ENCODE results near the gene DYNLT5.
A peak's percentile ranks its signal among the peaks of the same experiment; 100 is the strongest.
"Not testable (repeated sequence)": the region's sequence is repeated elsewhere in the genome, so short reads cannot be mapped to it uniquely, and the experiment has no call there.

DYNLT5 gene

DNA sequence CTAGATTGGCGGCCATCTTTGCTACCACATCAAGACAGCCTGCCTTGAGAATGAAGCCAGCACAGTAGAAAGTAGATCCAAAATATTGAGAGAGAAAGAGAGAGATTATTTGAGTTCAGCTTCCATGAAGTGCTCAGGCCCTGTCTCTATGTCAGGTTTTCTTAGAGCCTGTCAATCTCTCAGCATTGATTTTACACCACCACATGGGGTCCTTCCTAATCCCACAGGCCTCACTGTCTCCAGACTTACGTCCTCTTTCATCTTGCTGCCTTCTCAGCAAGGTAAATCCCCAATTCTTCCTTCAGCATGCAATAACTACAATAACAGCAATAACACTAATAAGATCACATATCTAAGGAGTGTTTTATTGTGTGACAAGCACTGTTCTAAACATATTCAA, 21.0 kb downstream of the DYNLT5 start:
- no peak for DNase-seq (ENCODE audit: insufficient read length)
- no peak for FAIRE-seq

DNA sequence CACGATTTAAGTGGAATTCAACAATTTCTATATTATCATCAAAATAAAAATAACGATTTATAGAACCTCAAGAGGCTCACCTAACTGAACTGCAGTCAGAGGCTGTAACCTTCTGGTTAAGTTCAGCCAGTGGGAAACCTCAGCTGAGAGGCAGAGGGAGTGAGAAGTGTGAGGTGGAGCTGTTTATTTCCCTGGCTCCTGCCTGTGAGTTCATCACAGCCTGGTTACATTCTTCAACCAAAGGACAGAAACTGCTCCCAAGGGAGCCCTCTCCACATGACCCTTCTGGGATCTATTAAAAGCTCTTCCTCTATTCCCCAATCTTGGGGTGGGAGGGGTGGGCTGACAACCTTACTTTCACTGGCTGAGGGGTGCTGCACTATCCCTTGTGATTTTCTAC, 22.2 kb downstream of the DYNLT5 start:
- FAIRE-seq = no peak
- no peak for DNase-seq (ENCODE audit: insufficient read length)
- no peak for TF ChIP-seq POLR2AphosphoS5 (IDR thresholded peaks at IDR 0.05; ENCODE audit: low read depth, low read length)
- no peak for TF ChIP-seq POLR2A (IDR thresholded peaks at IDR 0.05; ENCODE audit: low read depth, low read length)
- TF ChIP-seq TAF1 (IDR thresholded peaks at IDR 0.05; ENCODE audit: borderline replicate concordance, low read depth, low read length) = no peak

More for the DNA sequence above, 21.0 kb downstream of the DYNLT5 start:
- TF ChIP-seq POLR2AphosphoS5 (IDR thresholded peaks at IDR 0.05; ENCODE audit: low read depth, low read length) (no peak), POLR2A (IDR thresholded peaks at IDR 0.05; ENCODE audit: low read depth, low read length) (no peak), TAF1 (IDR thresholded peaks at IDR 0.05; ENCODE audit: borderline replicate concordance, low read depth, low read length) (no peak)

DNA sequence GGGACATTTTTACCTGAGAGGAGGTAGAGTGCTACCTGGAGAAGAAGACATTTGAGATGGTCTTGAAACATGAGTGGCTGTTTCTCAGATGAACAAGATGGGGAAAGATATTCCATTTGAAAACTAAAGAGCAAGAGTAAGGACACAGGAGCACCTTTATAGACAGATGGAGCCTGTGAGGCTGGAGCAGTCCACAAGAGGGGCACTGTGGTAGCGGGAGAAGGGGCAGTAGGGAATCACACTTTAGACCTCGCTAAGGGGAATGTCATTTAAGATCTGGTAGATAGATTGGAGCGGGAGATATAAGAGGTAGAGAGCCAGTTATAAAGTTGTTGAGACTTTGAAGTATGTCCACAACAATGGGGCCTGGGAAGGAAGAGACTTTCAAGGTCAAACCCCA, 23.4 kb downstream of the DYNLT5 start:
- no peak for TF ChIP-seq POLR2AphosphoS5 (IDR thresholded peaks at IDR 0.05; ENCODE audit: low read depth, low read length)
- no peak for TF ChIP-seq POLR2A (IDR thresholded peaks at IDR 0.05; ENCODE audit: low read depth, low read length)
- TF ChIP-seq TAF1 (IDR thresholded peaks at IDR 0.05; ENCODE audit: borderline replicate concordance, low read depth, low read length) = no peak
- DNase-seq (ENCODE audit: insufficient read length) (no peak), FAIRE-seq (no peak)

DNA sequence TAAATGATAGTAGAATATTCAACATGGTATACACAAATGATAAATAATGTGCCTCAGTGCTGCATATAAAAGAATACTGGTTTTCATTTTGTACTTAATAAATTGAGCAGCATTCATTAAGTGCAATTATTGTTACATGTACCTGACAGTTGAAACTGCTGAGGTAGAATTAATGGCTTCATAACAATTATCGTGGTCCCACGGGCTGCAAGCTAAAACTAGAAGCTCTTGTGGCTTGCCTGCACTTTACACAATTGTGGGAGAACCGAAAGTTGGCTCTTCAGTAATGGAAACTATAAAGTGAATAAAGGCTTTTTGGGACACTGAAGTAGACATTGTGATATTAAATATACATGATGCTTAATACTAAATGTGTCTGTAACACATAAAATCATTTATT, 25.6 kb downstream of the DYNLT5 start:
- DNase-seq (ENCODE audit: insufficient read length) = no peak
- no peak for FAIRE-seq
- TF ChIP-seq POLR2A (IDR thresholded peaks at IDR 0.05; ENCODE audit: low read depth, low read length) (no peak), TAF1 (IDR thresholded peaks at IDR 0.05; ENCODE audit: borderline replicate concordance, low read depth, low read length) (no peak), POLR2AphosphoS5 (IDR thresholded peaks at IDR 0.05; ENCODE audit: low read depth, low read length) (no peak)

DNA sequence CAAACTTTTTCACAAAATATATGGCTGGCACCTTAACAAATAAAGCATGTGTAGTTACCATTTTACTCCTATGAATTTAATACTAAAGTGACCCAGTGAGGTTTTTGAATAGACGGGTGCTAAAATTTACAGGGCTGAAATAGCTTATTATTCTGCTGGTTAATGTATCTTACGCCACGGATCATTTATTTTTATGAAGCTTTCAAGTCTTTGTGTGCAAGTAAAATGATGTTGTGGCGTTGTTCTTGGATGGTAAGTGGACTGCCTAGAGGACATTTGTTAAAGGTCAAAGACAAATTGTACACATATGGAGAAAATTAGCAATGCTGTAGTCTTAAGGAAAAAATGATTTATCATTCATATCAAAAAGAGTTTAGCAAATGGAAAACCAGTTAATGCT, 26.0 kb downstream of the DYNLT5 start:
- no peak for FAIRE-seq
- TF ChIP-seq POLR2AphosphoS5 (IDR thresholded peaks at IDR 0.05; ENCODE audit: low read depth, low read length) (no peak), TAF1 (IDR thresholded peaks at IDR 0.05; ENCODE audit: borderline replicate concordance, low read depth, low read length) (no peak)
- no peak for DNase-seq (ENCODE audit: insufficient read length)

DNA sequence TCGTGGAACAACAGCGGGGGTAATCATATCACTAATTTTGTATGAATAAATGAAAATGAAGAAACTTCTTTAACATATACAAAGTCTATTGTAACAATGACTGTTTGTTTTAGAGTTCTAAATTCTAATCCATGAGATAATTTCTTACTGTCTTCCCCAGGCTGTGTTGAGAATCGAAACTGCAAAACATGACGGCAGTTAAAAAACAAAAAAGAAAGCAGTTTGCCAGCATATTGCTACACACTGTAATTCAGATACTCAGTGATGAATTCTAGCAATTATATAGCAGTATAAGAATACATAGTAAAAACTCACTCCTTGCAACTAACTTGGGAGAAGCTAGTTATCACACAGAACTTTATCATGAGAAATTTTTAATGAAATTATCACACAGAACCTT, 26.7 kb downstream of the DYNLT5 start:
- DNase-seq (ENCODE audit: insufficient read length) = no peak
- TF ChIP-seq POLR2AphosphoS5 (IDR thresholded peaks at IDR 0.05; ENCODE audit: low read depth, low read length) (no peak), POLR2A (IDR thresholded peaks at IDR 0.05; ENCODE audit: low read depth, low read length) (no peak), TAF1 (IDR thresholded peaks at IDR 0.05; ENCODE audit: borderline replicate concordance, low read depth, low read length) (no peak)
- no peak for FAIRE-seq

DNA sequence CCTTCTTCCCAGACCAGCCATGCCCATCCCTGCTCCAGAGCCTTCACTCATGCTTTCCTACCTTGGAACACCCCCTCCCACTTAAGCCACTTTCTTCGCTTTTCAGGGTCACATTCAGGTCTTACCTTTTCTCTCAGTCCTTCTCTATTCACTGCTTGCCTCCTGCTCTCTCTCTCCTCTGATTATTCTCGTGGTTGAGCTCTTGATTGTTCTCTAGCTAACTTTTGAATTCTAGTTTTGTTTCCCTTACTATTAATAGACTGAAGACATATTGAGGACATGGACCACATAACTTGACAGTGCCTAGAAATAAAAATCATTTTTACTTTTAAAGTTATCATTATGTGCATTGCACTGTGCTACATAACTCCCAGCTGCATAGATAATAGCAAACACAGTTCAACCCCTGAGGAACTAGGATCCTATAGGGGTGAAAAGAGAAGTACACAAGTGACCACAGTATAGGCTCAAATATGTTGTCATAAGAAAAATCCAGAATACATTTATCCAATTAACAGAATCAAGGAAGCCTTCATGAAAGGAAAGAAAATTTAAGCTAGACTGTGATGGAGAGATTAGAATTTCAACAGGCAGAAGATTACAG, 27.3 kb downstream of the DYNLT5 start:
- FAIRE-seq (no peak), DNase-seq (ENCODE audit: insufficient read length) (no peak)
- TF ChIP-seq POLR2A (IDR thresholded peaks at IDR 0.05; ENCODE audit: low read depth, low read length) = no peak
- no peak for TF ChIP-seq TAF1 (IDR thresholded peaks at IDR 0.05; ENCODE audit: borderline replicate concordance, low read depth, low read length)
- TF ChIP-seq POLR2AphosphoS5 (IDR thresholded peaks at IDR 0.05; ENCODE audit: low read depth, low read length) = no peak

DNA sequence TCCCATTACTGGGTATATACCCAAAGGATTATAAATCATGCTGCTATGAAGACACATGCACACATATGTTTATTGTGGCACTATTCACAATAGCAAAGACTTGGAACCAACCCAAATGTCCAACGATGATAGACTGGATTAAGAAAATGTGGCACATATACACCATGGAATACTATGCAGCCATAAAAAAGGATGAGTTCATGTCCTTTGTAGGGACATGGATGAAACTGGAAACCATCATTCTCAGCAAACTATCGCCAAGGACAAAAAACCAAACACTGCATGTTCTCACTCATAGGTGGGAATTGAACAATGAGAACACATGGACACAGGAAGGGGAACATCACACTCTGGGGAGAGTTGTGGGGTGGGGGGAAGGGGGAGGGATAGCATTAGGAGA, 33.5 kb downstream of the DYNLT5 start:
- DNase-seq (ENCODE audit: insufficient read length); FAIRE-seq: not testable (repeated sequence)

DNA sequence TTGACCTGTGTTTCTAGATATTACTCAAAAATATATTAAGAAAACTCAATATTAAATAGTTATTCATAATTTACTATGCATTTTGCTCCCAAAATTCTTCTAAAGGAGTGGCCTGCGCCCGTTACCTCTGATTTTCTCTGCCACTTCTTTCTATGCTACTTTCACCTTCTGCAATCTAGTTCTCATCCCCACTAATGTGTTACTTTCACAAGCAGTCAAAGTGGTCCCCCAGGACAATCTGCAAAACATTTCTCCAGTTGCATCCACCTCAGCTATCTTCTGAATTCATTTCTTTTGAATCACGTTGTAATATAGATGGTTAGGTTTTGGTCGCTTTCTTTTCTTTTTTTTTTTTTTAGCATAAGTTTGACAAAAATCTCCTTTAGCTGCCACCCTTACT, 35.4 kb downstream of the DYNLT5 start:
- FAIRE-seq (no peak), DNase-seq (ENCODE audit: insufficient read length) (no peak)
- TF ChIP-seq POLR2A (IDR thresholded peaks at IDR 0.05; ENCODE audit: low read depth, low read length) (no peak), POLR2AphosphoS5 (IDR thresholded peaks at IDR 0.05; ENCODE audit: low read depth, low read length) (no peak), TAF1 (IDR thresholded peaks at IDR 0.05; ENCODE audit: borderline replicate concordance, low read depth, low read length) (no peak)

DNA sequence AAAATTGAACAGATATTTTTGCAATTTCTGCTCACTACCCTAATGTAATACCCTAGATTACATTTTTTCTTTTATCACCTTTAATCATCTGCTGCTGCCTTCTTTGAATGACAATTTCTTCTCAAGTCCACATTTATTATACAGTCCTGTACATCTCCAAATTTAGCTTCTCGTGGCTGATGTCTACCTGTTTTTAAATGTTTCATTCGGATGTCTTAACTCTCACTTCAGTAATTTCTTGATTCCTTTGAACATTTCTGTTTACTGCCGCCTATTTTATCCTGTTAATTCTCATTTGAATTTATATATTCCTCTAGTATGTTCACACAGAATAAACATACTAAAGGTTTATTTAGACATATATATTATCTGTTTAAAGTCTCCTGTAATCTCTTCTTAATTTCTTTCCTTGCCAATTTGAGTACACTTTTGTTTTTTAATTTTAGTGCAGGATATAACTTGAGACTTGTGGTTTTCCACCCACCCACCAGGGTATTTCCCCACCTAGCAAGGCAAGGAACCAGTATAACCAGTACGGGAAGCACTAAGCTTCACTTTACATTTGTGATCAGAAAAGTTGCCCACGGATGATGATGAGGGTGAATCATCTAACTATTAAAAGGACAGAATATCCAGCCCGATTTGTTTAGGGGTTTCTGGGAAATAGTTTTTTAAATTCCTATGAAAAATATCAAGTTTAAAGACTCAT, 36.1 kb downstream of the DYNLT5 start:
- TF ChIP-seq POLR2AphosphoS5 (IDR thresholded peaks at IDR 0.05; ENCODE audit: low read depth, low read length) = no peak
- TF ChIP-seq POLR2A (IDR thresholded peaks at IDR 0.05; ENCODE audit: low read depth, low read length) = no peak
- TF ChIP-seq TAF1 (IDR thresholded peaks at IDR 0.05; ENCODE audit: borderline replicate concordance, low read depth, low read length) = no peak
- no peak for DNase-seq (ENCODE audit: insufficient read length)
- FAIRE-seq = peak; percentile 82

DNA sequence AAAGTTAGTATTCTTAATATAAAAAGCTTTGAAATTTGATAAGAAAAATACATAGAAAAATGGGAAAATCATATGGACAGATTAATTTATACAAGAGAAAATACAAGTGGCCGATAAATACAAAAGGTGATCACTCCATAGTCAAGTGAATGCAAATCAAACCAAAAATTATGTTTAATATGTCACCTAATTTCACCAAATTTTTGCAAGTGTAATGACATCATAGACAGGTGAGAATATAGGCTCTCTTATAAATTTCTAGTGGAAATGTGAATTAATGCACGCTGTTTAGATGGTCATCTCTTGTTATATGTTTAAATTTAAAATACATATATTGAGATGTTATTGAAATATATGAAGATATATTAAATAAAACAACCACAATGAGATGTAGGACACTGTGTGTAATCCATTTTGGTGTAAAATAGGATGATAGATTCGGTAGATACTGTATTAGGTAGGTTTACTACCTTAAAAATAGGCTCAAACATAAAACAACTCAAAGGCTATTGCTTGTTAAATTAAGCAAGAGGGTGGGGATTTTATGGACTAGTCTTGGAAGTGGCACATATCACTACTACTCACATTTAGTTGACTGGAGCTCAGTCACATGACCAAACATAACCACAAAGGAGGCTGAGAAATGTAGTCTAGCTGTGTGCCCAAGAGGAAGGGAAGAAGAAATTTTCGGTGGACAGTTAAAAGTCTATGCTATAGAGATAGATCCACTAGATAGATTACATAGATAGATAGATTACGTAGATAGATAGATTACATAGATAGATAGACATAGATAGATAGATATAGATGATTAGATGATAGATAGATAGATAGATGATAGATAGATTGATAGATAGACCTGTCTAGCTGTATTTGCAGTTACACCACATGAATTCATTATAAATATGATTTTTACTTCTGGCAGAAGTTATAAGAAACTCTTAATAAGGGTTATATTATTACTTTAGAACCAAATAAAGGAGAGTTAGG, 39.7 kb downstream of the DYNLT5 start:
- FAIRE-seq (peak; percentile 62), DNase-seq (ENCODE audit: insufficient read length) (no peak)
- no peak for TF ChIP-seq POLR2AphosphoS5 (IDR thresholded peaks at IDR 0.05; ENCODE audit: low read depth, low read length)
- TF ChIP-seq TAF1 (IDR thresholded peaks at IDR 0.05; ENCODE audit: borderline replicate concordance, low read depth, low read length) = no peak
- TF ChIP-seq POLR2A (IDR thresholded peaks at IDR 0.05; ENCODE audit: low read depth, low read length) = no peak

DNA sequence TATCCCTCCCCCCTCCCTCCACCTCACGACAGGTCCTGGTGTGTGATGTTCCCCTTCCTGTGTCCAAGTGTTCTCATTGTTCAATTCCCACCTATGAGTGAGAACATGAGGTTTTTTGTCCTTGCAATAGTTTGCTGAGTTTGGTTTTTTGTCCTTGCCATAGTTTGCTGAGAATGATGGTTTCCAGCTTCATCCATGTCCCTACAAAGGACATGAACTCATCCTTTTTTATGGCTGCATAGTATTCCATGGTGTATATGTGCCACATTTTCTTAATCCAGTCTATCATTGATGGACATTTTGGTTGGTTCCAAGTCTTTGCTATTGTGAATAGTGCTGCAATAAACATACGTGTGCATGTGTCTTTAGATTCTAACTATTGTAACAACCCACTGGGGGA, 43.6 kb downstream of the DYNLT5 start:
- FAIRE-seq; DNase-seq (ENCODE audit: insufficient read length): not testable (repeated sequence)

All from GM12892 (cell line).